Coronary artery (tissue), 2 donors: ENCODE results near the gene MED28.
"Not testable (repeated sequence)": the region's sequence is repeated elsewhere in the genome, so short reads cannot be mapped to it uniquely, and the experiment has no call there.

Source experiments
- DNase-seq: peaks from one replicate; pipeline ENCODE4 v3.0.0-alpha.2; 2017; ENCODE audit warnings: low spot score
- H3K27ac ChIP-seq, 2 donors: fragments of 200-600 bp; sonication (generic); one replicate each; pipeline ENCODE4 v1.5.1; 2016 to 2019
- H3K4me3 ChIP-seq: fragments of 200-600 bp; sonication (generic); 2 replicates; pipeline ENCODE4 v1.5.1; 2016; ENCODE audit warnings: mild to moderate bottlenecking, moderate library complexity
- CTCF ChIP-seq: fragments of 200-600 bp; sonication (generic); IDR thresholded peaks from one replicate; pipeline ENCODE4 v1.5.1; 2019; ENCODE audit warnings: antibody characterized with exemption

Gene MED28

GRCh38 chr4:17614416-17615299, at the start of gene MED28:
MED28 (plus strand) TSS chr4:17614641; CDS start chr4:17614655, 14 bp downstream.
- H3K4me3 ChIP-seq, result peak within 1 kb of the TSS; percentile 77
- peak within 1 kb of the TSS; percentile 79 to 82 for H3K27ac ChIP-seq
- DNase-seq, result peak; percentile 96
- no peak for TF ChIP-seq CTCF

- H3K27ac ChIP-seq, result no peak overlapping the region
- H3K4me3 ChIP-seq, result no peak overlapping the region
- no peak for DNase-seq
- TF ChIP-seq CTCF, result no peak
Observed at GRCh38 chr4:17565846-17566245, 48.6 kb upstream of the MED28 start.

- Histone ChIP-seq H3K4me3 (no peak overlapping the region), H3K27ac (no peak overlapping the region)
- no peak for DNase-seq
- TF ChIP-seq CTCF, result no peak
Observed at GRCh38 chr4:17567271-17567670, 47.2 kb upstream of the MED28 start.

GRCh38 chr4:17574206-17574605, 40.2 kb upstream of the MED28 start:
- no peak for TF ChIP-seq CTCF
- Histone ChIP-seq H3K27ac (no peak overlapping the region), H3K4me3 (no peak overlapping the region)
- DNase-seq, result no peak

DNA sequence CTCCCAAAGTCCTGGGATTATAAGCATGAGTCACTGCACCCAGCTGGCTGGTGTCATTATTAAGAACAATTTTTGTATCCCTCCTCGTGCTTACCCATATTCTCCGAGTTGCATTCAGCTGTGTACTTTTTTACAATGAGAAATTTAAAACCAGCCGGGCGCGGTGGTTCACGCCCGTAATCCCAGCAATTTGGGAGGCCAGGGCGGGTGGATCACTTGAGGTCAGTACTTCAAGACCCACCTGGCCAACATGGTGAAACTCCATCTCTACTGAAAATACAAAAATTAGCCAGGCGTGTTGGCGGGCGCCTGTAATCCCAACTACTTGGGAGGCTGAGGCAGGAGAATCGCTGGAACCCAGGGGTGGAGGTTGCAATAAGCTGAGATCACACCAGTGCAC, 39.3 kb upstream of the MED28 start:
- not testable (repeated sequence) for H3K27ac ChIP-seq, H3K4me3 ChIP-seq, DNase-seq

DNA sequence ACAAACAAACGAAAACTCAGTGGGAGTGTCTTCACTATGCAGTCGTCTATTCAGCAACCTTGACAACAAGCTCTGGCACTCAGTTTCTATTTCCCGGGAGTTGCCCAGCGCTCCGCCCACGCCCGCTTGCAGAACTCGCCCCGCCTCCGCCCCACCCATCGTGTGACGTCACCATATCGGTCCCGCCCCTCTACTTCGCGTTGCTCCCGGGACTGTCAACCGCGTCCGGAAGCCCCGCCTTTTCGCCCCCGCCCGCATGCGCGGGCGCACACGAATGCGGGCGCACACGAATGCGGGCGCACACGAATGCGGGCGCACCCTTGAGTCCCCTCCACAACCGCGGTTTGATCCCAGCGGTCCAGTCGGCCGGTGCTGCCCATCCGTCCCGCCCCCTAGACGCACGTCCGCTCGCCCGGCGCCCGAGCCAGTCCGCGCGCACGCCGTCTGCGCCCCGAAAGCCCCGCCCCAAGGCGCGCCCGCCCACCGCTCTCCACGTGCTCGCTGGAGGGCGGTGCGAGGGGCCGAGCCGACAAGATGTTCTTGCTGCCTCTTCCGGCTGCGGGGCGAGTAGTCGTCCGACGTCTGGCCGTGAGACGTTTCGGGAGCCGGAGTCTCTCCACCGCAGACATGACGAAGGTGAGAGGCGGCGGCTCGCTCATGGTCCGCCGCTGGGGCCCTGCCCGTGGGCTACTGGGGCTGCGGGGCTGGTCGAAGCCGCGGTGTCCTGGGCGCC, 37.3 kb upstream of the MED28 start, which contains the start of gene LAP3:
LAP3 (plus strand) TSS at position 267 of the 733 bp plus-strand sequence; CDS start at position 535, 268 bp downstream.
- no peak for TF ChIP-seq CTCF

DNA sequence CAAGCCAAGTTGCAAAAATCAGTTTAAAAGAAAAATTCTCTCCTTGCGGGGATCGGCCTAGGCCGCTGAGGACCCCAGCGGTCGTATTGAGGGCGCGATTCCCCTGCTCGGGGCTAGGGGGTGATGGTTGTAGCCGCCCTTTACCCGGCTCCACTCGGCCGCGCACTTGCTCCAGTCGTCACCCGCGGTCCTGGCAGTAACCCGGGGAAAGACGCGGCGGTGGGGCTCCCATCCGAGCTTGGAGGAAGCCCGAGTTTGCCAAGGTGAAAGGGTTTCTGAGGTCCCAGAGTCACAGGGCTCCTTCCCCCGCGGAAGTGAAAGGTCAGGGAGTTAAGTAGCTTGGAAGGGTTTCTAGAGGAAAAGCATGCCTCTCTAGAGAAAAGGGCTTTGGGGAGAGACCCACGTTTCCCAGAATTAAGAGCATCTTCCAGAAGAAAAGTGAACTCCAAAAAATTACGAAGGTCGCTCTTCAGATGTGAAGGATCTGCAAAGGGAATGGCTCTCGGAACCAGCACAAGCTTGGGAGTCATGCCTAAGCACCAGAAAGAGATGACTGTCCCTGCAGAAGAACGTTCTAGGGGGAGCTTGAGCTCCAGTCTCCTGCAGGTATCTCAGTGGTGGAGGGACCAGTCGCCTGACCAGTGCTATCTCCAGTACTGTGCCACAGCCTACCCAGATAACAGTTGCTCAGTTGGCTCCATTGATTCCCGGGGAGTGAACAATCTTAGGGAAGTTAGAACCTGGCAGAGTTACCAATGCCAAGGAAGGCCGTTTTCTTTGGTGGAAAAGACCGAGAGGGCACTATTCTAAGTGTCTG, 36.6 kb upstream of the MED28 start:
- H3K27ac ChIP-seq, result peak overlapping the region; percentile 69 to 94
- DNase-seq, result no peak
- no peak for TF ChIP-seq CTCF
- peak overlapping the region; percentile 87 for H3K4me3 ChIP-seq

More for the DNA sequence above, 37.3 kb upstream of the MED28 start, which contains the start of gene LAP3:
- Histone ChIP-seq H3K27ac (peak within 1 kb of the TSS; percentile 69 to 94), H3K4me3 (peak within 1 kb of the TSS; percentile 87)
- DNase-seq, result peak; percentile 98
